Fibroblast of lung (primary cell): ENCODE measurements around the gene CHST15. TPM values are rescaled to one million over a fixed set of nuclear protein-coding genes. Genes with fewer than 3 reads are reported as not detected.

Experiments
- DNase-seq, 2 donors: peaks; one replicate each; pipeline versions ENCODE4 v3.0.0 to v3.0.0-alpha.2; 2010; ENCODE audit warnings: low read depth in 2 of 2
- H2AFZ ChIP-seq: 2 replicates; pipeline ENCODE4 v1.5.1; 2012; ENCODE audit warnings: low read length, control low read depth, inconsistent platforms
- H3K27ac ChIP-seq: 2 replicates; pipeline ENCODE4 v1.5.1; 2011; ENCODE audit warnings: low read length, control low read depth; ENCODE audit not compliant: insufficient read depth
- H3K27me3 ChIP-seq: 2 replicates; pipeline ENCODE4 v1.5.1; 2011; ENCODE audit warnings: mild to moderate bottlenecking, low read length; ENCODE audit not compliant: control insufficient read depth, insufficient read depth
- H3K36me3 ChIP-seq: 2 replicates; pipeline ENCODE4 v1.5.1; 2011; ENCODE audit warnings: low read length; ENCODE audit not compliant: control insufficient read depth, insufficient read depth
- H3K4me1 ChIP-seq: 2 replicates; pipeline ENCODE4 v1.5.1; 2011; ENCODE audit warnings: low read length; ENCODE audit not compliant: control insufficient read depth, insufficient read depth; ENCODE audit errors: extremely low read depth
- H3K4me2 ChIP-seq: 2 replicates; pipeline ENCODE4 v1.5.1; 2011; ENCODE audit warnings: low read length, control low read depth; ENCODE audit not compliant: insufficient read depth; ENCODE audit errors: extremely low read depth
- H3K4me3 ChIP-seq, 4 experiments: fragments of 200-600 bp in 1 of 4; sonication (generic) in 1 of 4; replicated peaks in 1 of 4; 2 replicates each; pipeline ENCODE4 v1.5.1; 2011 to 2016; ENCODE audit warnings: low read length in 4 of 4, low read depth in 3 of 4, mild to moderate bottlenecking in 3 of 4, control low read depth in 2 of 4, inconsistent platforms in 1 of 4, mixed read lengths in 1 of 4; ENCODE audit not compliant: insufficient read depth in 1 of 4; ENCODE audit errors: control extremely low read depth in 1 of 4
- H3K79me2 ChIP-seq: 2 replicates; pipeline ENCODE4 v1.5.1; 2012; ENCODE audit warnings: mild to moderate bottlenecking, low read length, inconsistent platforms; ENCODE audit not compliant: control insufficient read depth, insufficient read depth
- H3K9ac ChIP-seq: 2 replicates; pipeline ENCODE4 v1.5.1; 2011; ENCODE audit warnings: mild to moderate bottlenecking, low read length, control low read depth; ENCODE audit not compliant: insufficient read depth
- H3K9me3 ChIP-seq: 2 replicates; pipeline ENCODE4 v1.5.1; 2012; ENCODE audit warnings: low read depth, low read length; ENCODE audit not compliant: control insufficient read depth, insufficient read depth
- H4K20me1 ChIP-seq: 2 replicates; pipeline ENCODE4 v1.5.1; 2011; ENCODE audit warnings: low read length; ENCODE audit not compliant: control insufficient read depth, insufficient read depth; ENCODE audit errors: extremely low read depth
- EZH2 ChIP-seq: IDR thresholded peaks from 2 replicates; pipeline ENCODE4 v1.5.1; 2012; ENCODE audit warnings: low read length, control low read depth, mild to moderate bottlenecking; ENCODE audit errors: missing control alignments
- polyA plus RNA-seq, 2 donors: library from polyadenylated mRNA; depleted of rRNA in 1 of 2; stranded (reverse) in 1 of 2; unstranded in 1 of 2; fragments of >200 nt; gene quantifications; 2 replicates each; pipeline ENCODE4 v1.2.1, GENCODE V29; 2011 to 2012; ENCODE audit warnings: missing spikeins in 1 of 2
- total RNA-seq: library from RNA; depleted of rRNA; stranded (reverse); fragments of >200 nt; gene quantifications from 2 replicates; pipeline ENCODE4 v1.2.1, GENCODE V29; 2014
- TF ChIP-seq, protein P1 (sequence below), 2 donors: IDR thresholded peaks in 1 of 2; conservative IDR thresholded peaks in 1 of 2; 1 replicate in 1 of 2; 2 replicates in 1 of 2; pipeline ENCODE4 v1.5.1; 2011 to 2012; ENCODE audit warnings: low read length in 2 of 2, control low read depth in 1 of 2, inconsistent platforms in 1 of 2, low read depth in 1 of 2, mild to moderate bottlenecking in 1 of 2

The CHST15 gene
- total and polyA plus RNA-seq, 2 donors (not counting 1 experiment from before 2014, with no cell fraction given): 5.0 to 7.9 TPM

- no peaks in the 10 kb centered on the region for H3K9me3 ChIP-seq
- TF ChIP-seq, protein P1, sequence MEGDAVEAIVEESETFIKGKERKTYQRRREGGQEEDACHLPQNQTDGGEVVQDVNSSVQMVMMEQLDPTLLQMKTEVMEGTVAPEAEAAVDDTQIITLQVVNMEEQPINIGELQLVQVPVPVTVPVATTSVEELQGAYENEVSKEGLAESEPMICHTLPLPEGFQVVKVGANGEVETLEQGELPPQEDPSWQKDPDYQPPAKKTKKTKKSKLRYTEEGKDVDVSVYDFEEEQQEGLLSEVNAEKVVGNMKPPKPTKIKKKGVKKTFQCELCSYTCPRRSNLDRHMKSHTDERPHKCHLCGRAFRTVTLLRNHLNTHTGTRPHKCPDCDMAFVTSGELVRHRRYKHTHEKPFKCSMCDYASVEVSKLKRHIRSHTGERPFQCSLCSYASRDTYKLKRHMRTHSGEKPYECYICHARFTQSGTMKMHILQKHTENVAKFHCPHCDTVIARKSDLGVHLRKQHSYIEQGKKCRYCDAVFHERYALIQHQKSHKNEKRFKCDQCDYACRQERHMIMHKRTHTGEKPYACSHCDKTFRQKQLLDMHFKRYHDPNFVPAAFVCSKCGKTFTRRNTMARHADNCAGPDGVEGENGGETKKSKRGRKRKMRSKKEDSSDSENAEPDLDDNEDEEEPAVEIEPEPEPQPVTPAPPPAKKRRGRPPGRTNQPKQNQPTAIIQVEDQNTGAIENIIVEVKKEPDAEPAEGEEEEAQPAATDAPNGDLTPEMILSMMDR (conservative IDR thresholded peaks at IDR 0.05 in 1 of 2, IDR thresholded peaks at IDR 0.05 in 1 of 2; ENCODE audit: low read depth in 1 of 2, low read length in 2 of 2): no peak
- TF ChIP-seq EZH2: peak; percentile 52
- H3K4me2 ChIP-seq: no peak overlapping the region
- no peak for DNase-seq
- no peaks in the 10 kb centered on the region for H3K36me3 ChIP-seq
- no peak overlapping the region for H3K4me3 ChIP-seq
- peaks cover 12% of the 10 kb centered on the region for H3K4me1 ChIP-seq
- H2AFZ ChIP-seq: no peak overlapping the region
- H3K27me3 ChIP-seq: peaks cover 11% of the 10 kb centered on the region
- no peak overlapping the region for H3K27ac ChIP-seq
- no peak overlapping the region for H3K9ac ChIP-seq
- H4K20me1 ChIP-seq: no peaks in the 10 kb centered on the region
- no peaks in the 10 kb centered on the region for H3K79me2 ChIP-seq
Measured at GRCh38 chr10:123991611-123992570, 101.5 kb downstream of the CHST15 start.

DNA sequence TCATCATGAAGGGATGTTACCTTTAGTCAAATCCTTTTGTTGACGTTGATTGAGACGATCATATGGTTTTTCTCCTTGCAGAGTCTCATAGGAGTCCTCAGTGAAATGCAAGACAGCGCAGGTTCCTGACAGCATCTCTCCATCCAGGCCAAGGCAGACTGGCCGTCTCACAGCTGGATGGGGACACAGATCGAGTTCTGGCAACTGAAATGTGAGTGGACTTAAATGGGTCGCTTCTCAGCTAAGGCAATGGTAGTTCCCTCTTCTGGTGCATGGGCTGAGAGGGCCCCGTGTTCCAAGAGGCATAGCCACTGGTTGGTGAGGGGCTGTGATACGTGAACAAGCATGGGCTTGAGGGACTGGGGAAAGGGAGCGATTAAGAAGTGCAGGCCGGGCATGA, 102.5 kb downstream of the CHST15 start:
- DNase-seq: no peak
- peaks cover 5% of the 10 kb centered on the region for H3K4me1 ChIP-seq
- no peak overlapping the region for H3K9ac ChIP-seq
- H3K27ac ChIP-seq: no peak overlapping the region
- TF ChIP-seq, protein P1 (conservative IDR thresholded peaks at IDR 0.05 in 1 of 2, IDR thresholded peaks at IDR 0.05 in 1 of 2; ENCODE audit: low read depth in 1 of 2, low read length in 2 of 2): no peak
- no peak for TF ChIP-seq EZH2
- no peak overlapping the region for H2AFZ ChIP-seq
- peaks cover 11% of the 10 kb centered on the region for H3K27me3 ChIP-seq
- H3K79me2 ChIP-seq: no peaks in the 10 kb centered on the region
- no peaks in the 10 kb centered on the region for H3K9me3 ChIP-seq
- no peak overlapping the region for H3K4me3 ChIP-seq
- H4K20me1 ChIP-seq: no peaks in the 10 kb centered on the region
- H3K36me3 ChIP-seq: no peaks in the 10 kb centered on the region
- H3K4me2 ChIP-seq: no peak overlapping the region

- peaks cover 6% of the 10 kb centered on the region for H3K27me3 ChIP-seq
- no peak overlapping the region for H3K4me3 ChIP-seq
- no peak overlapping the region for H3K4me2 ChIP-seq
Measured at GRCh38 chr10:123988694-123989093, 104.7 kb downstream of the CHST15 start.

More at GRCh38 chr10:123988694-123989093, 104.7 kb downstream of the CHST15 start:
- Histone ChIP-seq H4K20me1 (no peaks in the 10 kb centered on the region), H3K79me2 (no peaks in the 10 kb centered on the region), H2AFZ (no peak overlapping the region), H3K9ac (no peak overlapping the region), H3K9me3 (no peaks in the 10 kb centered on the region), H3K27ac (no peak overlapping the region), H3K4me1 (no peaks in the 10 kb centered on the region), H3K36me3 (no peaks in the 10 kb centered on the region)
- no peak for DNase-seq
- TF ChIP-seq, protein P1 (conservative IDR thresholded peaks at IDR 0.05 in 1 of 2, IDR thresholded peaks at IDR 0.05 in 1 of 2; ENCODE audit: low read depth in 1 of 2, low read length in 2 of 2): no peak
- TF ChIP-seq EZH2: no peak
